GM21390 (cell line): ENCODE results near the gene PRLR.
"Not testable (repeated sequence)": the region's sequence is repeated elsewhere in the genome, so short reads cannot be mapped to it uniquely, and the experiment has no call there.

Source experiments
- ATAC-seq: cut with Tn5 transposase; IDR thresholded peaks from one replicate; pipeline ENCODE4 v1.9.1; 2021; ENCODE audit not compliant: unreplicated experiment

The PRLR gene

DNA sequence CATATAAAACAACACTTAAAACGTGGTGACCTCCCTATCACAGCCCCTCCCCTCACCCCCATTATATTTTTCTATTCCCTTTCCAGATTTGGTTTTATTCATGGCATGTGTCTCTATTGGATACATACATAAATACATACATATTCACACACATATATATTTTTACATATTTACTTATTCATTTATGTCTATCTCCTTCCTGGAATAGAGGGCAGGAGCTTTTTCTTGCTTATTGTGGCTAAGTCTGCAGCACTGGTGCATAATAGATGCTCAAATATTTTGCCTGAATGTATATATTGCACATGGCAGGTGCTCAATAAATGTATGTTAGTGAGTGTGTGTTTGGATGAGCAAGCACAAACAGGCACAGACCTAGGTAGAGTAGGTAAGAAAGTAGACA lies 185.0 kb downstream of the PRLR start:
- no peak for ATAC-seq

DNA sequence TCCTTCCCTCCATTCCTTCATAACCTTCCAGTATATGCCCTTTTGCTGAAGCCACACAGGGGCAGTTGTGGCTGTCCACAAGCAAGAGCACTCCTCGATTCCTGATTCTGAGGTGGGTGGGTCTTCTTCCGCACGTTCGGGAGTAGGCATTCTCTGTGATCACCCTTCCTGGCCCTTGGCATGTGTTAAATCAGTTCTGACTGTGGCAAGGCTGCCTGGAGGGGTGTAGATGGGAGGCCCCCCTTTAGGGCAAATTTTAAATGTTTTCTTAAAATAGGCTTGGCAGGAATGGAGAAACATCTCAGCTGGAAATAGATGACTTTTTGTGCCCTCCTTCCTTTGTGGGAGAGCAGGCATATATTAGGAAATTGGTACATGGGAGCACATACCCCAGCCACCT lies 185.6 kb downstream of the PRLR start:
- no peak for ATAC-seq

DNA sequence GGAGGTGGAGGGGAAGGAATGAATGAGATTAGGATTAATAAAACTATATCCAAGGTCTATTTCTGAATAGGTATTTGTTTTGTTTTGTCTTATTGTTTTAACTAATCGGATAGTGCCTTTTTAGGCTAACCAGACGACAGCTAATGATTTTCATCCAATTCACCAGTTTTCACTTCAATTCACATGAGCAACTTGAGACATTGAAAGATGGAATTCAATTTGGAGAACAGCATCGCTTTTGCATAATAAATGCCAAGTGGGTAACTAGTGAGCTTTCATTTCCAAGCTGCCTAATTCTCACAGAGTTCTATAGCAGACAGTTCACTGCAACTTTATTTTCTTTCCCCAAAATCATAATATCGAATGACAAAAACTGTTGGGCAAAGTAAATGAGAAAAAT lies 187.5 kb downstream of the PRLR start:
- no peak for ATAC-seq

DNA sequence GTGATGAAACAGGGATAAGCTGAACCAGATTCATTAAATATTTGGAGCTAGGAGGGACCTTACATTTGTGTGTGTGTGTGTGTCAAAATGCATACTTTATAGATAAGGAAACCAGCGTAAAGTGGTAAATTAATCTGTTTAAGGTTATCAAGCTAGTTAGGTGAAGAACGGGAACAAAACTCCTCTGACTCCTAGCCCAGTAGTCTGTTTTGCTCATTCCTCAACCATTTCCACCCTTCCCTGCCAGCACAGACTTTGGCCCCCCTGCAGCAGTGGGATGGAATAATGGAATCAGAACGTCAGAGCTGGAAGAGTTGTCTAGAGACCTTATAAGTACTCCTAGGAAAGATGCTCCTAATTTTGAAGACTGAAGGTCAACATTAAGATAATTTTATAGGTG lies 189.0 kb downstream of the PRLR start:
- no peak for ATAC-seq

DNA sequence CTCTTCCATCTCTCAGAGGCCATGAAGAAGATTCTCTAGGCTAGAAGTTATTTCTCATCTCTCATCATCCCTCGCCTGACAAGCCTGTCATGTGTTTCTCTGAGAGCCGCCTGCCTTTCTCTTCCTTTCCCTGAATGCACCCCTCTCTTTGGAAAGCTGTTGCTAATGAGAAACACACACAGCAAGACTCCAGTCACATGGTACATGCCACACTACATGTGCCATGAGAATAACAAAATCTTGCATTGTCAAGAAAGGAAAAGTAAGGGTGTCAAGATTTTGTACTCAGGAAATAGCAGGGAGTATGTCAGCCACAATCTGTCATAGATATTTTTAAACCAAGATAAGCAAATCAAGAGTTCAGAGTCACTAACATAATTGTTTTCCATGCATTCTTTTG lies 191.4 kb downstream of the PRLR start:
- ATAC-seq, result no peak

DNA sequence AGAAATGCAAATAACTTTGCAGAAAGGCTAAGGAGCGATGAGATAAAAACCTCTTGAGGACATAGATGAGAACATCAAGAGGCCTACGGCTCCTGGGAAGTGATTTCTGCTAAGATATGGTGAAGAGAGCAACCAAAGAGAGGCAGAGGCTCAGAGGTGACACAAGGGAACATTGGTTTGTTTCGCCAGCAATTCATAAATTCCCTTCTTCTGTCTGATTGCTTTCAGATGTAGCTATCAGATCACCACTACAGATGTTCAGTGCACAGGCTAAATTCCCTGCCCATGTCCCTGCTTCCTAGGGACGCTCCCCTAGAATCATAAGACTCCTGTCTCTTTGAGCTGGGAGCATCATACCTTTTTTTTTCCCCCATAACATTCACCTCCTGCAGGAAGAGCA lies 193.8 kb downstream of the PRLR start:
- ATAC-seq, result no peak

DNA sequence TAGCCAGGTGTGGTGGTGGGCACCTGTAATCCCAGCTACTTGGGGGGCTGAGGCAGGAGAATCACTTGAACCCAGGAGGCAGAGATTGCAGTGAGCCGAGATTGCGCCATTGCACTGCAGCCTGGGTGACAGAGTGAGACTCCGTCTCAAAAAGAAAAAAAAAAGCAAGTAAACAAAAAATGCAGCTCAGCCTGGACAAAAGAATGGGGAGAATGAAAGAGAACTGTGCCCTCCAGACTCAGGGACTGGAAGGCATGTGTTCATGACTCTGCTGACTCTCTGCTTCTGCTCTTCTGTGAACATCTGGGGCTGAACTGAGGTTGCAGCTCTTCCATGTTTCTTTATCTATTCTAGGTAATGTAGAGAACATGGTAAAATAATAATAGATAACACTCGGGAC lies 194.4 kb downstream of the PRLR start:
- ATAC-seq, result not testable (repeated sequence)

DNA sequence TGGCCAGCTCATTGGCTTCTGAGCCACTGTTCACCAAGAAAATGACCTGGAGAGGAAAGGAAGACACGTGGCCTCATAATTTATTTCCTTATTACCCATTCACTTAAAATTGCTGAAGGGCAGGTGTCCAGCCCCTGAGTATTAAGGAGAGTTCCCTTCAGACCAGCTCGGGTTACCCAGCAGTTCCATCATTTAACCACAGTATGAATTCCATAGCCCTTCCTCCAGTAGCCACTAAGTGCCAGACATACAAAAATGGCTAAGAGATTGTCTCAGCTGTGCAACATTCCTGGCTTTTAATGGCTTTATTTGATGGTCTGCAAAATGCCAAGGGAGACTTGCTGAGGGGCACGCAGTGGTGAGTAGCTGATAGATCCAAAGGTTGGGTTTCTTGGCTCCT lies 195.0 kb downstream of the PRLR start:
- ATAC-seq, result no peak

DNA sequence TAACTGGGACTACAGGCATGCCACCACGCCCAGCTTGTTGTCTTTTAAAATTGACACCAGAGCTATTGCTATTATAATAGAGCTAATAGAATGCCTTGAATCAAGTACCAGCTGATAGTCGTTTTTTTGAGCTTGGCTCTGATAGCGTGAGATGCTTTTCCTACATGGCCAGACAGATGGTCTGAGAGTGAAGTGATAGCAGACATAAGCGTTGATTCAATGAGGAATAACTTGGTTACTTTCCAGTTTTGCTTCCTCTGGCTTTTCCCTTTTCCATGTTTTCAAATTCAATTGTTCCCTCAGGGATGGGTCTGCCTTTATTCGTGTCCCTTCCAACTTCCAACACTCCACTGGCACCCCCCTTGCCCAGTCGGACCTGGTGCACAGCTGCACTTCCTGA lies 197.9 kb downstream of the PRLR start:
- no peak for ATAC-seq

DNA sequence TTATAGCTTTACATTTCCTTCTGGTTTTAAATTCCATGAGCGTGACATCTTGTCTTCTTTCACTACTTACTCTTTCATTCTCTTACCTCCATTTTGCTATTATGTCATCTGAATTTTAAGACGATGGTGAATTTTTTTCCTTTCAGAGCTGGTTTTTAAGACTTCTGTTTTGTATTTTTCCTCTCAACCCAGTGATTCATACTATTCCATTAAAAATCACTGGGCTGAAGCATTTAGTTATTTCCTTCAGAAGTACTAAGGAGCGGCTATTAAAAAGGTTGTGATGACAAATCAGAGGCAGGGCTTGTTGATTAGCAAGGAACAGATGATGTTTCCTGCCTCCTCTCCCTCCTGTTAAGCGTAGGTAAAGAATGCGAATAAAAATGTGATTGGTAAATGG lies 199.0 kb downstream of the PRLR start:
- no peak for ATAC-seq

DNA sequence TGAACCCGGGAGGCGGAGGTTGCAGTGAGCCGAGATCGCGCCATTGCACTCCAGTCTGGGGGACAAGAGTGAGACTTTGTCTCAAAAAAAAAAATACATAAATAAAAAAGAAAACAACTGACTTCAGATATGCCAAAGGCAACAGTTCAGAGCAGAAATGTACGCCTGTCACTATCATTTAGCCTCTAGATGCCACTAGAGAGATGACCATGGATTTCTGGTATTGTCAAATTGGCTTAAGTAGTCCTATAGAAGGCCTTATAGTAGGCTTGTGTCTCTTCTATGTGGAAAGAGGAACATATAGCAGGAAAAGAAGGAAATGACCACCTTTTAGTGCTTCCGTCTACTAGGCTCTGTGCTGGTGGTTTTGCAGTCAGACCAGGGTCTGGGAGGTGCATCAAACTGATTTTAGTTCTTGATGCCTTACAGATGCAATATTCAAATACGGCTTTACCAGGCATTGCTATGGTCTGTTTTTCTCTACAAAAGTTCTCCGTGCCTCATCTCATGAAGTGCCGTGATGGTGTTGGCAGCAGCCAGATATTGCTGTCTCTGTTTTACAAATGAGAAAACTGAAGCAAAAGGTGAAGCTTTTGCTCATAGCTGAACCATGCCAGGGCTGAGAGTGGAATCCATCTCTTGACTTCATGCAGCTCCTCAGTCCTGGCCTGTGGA lies 199.7 kb downstream of the PRLR start:
- no peak for ATAC-seq

DNA sequence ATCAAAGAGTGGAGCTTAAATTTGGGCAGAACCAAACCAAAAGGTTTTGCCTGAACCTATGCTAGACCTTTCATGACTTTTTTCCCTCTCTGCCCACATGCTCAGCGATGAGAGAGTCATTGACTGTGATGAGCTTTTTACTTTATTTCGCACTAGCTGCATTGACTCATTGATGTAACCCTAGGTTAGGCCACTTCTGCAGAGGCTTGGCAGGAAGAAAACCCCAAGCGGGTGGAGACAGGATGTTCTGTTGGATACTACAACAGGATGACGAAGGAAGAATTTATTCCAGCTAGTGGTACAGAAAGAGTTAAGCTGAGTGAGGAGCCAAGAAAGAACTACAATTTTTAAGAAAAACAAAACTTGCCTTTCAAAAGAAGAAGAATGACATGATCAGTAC lies 201.0 kb downstream of the PRLR start:
- ATAC-seq, result no peak

DNA sequence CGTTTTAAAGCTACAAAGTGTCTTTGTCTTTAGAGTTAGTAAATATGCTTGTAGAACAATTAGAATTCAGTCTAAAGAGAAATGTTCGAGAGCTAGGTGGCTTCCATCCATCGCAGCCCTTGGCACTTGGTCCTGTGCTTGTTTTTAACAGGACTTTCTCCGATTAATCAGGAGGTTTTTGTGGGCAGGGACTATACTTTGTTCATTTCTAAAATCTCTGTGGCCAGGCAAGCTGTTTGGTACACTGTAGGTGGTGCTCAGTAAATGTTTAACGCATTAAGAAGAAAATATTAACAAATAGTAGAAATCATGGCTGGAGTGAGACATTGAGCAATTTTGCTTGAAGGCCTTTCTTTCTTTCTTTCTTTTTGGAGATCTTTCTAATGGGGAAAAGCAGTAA lies 203.3 kb downstream of the PRLR start:
- ATAC-seq, result no peak

DNA sequence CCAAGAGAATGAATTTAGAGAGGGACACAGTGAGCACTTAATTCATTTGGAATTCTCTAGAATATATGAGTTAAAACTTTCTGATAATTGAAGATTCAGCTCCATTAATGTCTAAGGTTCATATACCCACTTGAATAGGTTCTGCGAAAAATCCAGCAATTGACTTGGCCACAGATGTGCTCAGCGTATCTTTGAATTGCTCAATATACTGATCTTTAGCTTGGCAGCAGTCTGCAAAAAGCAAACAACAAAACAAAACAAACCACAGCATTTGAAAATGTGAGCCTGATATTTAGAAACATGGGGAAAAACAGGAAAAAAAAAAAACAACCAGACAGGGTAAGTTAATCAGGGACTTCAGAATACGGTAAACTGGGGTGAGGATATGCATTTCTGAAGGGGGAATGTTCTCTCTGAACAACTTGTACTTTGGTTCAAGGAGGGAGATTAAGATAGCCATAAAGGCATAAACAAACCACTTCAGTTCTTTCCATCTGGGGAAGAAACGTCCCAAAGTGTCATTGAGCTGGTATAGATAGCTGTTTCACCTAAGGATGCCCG lies 203.9 kb downstream of the PRLR start:
- ATAC-seq, result no peak

DNA sequence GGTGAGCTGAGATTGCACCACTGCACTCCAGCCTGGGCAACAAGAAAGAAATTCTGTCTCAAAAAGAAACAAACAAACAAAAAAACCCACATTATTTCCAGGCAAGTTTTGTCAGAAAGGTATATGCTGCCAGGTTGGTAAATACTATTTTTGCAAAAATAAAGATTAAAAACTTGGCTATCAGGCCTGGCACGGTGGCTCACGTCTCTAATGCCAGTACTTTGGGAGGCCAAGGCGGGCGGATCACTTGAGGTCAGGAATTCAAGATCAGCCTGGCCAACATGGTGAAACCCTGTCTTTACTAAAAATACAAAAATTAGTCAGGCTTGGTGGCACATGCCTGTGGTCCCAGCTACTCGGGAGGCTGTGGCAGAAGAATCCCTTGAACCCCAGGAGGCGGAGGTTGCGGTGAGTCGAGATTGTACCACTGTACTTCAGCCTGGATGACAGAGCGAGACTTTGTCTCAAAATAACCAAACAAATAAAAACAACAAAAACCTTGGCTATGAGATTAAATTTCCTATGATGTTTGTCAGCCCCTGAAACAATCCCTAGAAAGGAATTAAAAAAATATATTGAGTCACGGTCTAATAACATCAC lies 205.3 kb downstream of the PRLR start:
- ATAC-seq, result no peak

DNA sequence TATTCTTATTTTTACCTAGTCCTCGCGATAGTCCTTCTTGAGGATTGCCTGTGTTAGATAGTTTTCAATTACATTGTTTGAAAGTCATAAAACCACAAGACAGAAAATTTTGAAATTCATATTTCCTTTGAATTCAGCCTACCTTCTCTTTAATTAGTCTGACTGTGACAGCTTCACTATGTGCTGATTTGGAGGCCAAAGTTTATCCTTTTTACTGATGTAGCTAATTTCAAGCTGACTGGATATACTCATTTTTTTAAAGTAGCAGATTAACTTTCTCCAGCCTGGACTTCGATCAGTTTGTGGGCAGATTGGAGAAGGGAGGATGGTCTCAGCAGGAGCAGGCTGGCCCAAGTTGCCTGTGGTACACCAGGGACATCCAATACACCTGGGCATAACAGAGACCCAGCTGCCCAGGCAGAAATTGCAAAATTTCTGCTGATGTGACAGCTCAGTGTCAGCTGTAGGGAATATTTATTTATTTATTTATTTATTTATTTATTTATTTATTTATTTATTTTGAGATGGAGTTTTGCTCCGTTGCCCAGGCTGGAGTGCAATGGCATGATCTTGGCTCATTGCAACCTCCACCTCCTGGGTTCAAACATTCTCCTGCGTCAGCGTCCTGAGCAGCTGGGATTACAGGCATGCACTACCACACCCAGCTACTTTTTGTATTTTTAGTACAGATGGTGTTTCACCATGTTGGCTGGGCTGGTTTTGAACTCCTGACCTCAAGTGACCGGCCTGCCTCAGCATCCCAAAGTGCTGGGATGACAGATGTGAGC lies 206.7 kb downstream of the PRLR start:
- ATAC-seq, result no peak

DNA sequence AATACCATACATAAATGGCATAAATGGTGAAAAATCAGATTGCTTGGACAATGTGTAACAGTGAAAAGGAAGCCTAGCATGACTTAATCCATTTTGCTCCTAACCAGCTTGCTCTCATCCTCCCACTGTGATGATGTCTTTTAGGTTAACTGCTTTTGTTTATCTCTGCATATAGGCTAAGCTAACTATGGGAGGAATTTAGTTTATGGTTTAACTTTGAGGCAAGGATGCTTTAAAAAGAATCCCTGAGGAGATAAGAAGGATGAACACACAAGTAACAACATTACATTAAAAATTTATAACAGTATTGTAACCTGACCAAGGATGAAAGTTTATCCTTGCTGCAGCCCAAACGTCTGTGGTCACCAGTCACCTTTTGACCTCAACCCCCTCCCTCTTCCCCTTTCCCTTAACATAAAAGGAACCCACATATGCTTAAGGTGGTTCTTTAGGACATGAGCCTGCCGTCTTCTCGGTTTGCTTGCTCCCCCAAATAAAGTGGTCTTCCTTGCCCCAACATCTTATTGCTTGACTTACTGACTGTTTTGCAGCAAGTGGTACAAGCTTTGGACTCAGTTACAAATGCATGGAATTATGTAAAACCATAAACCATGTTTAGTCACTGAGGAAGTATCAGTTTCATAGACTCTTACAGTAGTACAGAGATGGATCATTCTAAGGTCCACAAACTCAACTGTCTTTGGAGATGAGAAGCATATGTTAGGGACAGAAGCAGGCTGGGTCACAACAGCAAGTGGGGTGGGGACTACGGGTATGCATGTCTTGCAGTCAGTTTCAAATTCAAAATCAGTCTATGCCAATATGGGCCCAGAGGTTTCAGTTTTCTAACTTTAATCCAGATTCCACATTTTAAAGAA lies 213.9 kb downstream of the PRLR start:
- ATAC-seq, result peak; percentile 81

DNA sequence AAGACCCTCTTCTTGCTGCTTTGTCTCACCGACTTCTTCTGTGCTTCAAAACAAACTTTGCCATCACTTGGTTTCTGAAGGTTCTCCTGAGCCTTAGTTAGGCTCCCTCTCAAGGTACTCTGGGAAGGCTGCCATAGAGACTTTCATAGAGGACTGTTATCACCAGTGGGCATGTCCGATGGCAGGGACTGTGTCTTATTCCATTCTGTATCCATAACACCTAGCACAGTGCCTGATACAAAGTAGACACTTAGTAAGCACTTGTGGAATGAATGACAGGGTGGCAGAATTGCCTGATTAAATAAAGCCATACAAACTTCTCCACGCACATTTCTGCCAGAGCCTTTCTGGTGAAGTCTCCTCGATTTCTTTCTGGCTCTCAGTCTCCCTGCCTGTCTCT lies 215.2 kb downstream of the PRLR start:
- no peak for ATAC-seq

DNA sequence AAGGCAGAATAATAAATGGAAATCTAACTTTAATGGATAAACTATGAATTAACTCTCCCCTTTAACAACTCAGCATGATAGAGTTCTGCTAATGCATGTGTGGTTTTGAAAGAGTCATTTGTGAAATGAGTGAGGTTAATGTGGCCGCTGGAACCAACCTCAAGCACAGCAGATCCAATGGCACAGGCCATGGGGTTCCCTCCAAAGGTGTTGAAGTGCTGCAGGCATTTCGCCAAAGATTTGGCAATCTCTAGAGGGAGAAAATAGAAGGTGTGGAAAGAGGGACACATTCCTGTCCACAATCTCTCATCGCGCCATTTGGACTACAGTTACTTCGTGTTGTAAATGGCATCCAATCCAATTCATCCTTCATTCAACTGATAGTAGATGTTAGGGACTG lies 217.5 kb downstream of the PRLR start:
- no peak for ATAC-seq

DNA sequence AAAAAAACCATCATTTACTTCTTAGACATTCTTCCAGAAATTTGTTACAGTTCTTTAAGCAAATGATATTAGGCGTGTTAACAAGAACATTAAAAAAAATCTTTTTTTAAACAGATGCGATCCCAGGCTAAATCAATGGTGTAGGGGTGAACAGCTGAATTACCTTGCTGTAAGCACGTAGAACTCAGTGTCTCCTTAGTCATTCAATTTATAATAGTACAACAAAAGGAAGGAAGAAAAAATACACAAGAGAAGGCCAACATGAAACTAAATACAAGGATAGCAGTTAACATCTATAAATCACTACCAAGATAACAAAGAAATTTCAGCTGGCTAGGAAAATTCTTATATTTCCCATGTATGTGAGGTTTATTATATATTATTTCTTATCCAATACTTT lies 217.9 kb downstream of the PRLR start:
- ATAC-seq, result no peak

DNA sequence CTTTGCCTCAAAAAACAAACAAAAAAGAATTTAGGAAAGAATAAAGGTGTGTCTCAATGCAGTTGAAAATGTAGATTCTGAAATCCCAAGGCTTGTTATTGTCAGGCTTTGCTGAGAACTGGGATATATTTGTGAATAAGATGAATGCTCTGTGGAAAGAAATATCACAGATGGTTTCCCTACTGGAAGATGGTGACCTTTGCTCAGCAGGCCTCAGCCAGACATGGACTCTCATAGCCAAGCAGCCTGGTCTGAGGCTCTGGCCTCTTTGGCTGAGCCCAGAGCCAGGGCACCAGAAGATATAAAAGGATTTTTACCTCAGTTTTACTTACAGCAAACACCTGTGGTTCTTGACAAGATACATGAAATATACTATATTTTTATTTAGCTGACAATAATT lies 219.6 kb downstream of the PRLR start:
- ATAC-seq, result no peak
